ENCODE data around the gene PLPPR1.

PLPPR1 gene

GRCh38 chr9:101354765-101355708 lies 326.5 kb downstream of the PLPPR1 start:
- DNase-seq, result no peak

- no peak for DNase-seq
Observed at GRCh38 chr9:101356619-101357018, 328.1 kb downstream of the PLPPR1 start.

- DNase-seq, result no peak
Observed at GRCh38 chr9:101359679-101360078, 331.2 kb downstream of the PLPPR1 start.

- no peak for DNase-seq
Observed at GRCh38 chr9:101360647-101361046, 332.1 kb downstream of the PLPPR1 start.

GRCh38 chr9:101362450-101362849 lies 333.9 kb downstream of the PLPPR1 start:
- no peak for DNase-seq

- DNase-seq, result no peak
Observed at GRCh38 chr9:101365181-101365580, 336.7 kb downstream of the PLPPR1 start.

GRCh38 chr9:101366038-101366756 lies 337.7 kb downstream of the PLPPR1 start:
- no peak for DNase-seq

- no peak for DNase-seq
Observed at GRCh38 chr9:101367323-101367722, 338.8 kb downstream of the PLPPR1 start.

GRCh38 chr9:101369286-101369685 lies 340.8 kb downstream of the PLPPR1 start:
- DNase-seq, result no peak

- no peak for DNase-seq
Observed at GRCh38 chr9:101369884-101370531, 341.5 kb downstream of the PLPPR1 start.

GRCh38 chr9:101371813-101372212 lies 343.3 kb downstream of the PLPPR1 start:
- DNase-seq, result no peak

- no peak for DNase-seq
Observed at GRCh38 chr9:101372327-101373118, 344.0 kb downstream of the PLPPR1 start.
